ENCODE results near the gene HINT3. TPM values are rescaled to one million over a fixed set of nuclear protein-coding genes. Genes with fewer than 3 reads are reported as not detected.

HINT3 gene
- total RNA-seq, 1 experiment from 2014 or later: 11.7 TPM

DNA sequence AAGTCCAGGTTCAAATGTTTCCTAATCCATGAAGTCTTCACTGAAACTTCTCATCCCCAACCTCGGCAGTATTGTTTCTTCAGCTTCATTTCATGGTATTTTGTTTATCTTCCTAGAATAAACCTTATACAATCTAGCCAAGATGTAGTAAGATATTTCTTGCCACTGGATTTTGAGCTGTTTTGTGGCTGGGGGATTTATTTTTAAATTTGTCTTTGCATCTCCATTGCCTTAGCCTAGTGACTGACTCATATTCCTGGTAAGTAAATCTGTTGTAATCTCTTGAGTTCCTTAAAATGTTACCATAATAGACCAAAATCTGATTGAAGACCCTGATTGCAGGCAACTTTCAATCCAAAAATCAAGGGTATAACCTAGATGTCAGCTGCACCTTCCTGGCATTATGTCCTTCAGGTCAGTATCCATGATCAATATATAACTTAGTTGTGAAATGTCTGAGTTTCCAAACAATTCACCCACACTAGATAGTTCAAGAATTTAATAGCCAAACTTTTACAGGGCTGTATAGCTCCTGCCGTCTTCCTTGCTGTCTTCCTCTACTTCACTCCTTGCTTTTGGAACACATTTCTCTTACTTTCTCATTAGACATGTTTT, 25.1 kb downstream of the HINT3 start:
- Histone ChIP-seq H3K27me3 (ENCODE audit: insufficient read depth, low read length) (no peaks in the 10 kb centered on the region), H3T11ph (ENCODE audit: low read length) (no peak overlapping the region), H3K27ac (ENCODE audit: insufficient read length, low read depth, low read length) (no peak overlapping the region), H3K18ac (ENCODE audit: insufficient read length, low read depth, low read length) (no peak overlapping the region), H3K9me3 (ENCODE audit: control insufficient read depth, low read depth, low read length) (no peaks in the 10 kb centered on the region), H3K79me2 (ENCODE audit: insufficient read depth, low read length) (no peaks in the 10 kb centered on the region; the same call in 1 of the 2 replicates), H4K8ac (replicated peaks; ENCODE audit: insufficient read length, low read depth, low read length) (no peak overlapping the region), H2BK15ac (ENCODE audit: low read depth, low read length) (no peak overlapping the region), H3K79me1 (ENCODE audit: insufficient read depth, low read depth, low read length, poor library complexity, severe bottlenecking) (no peaks in the 10 kb centered on the region), H3K9ac (ENCODE audit: extremely low read depth, insufficient read length, low read length) (no peak overlapping the region), H4K91ac (ENCODE audit: insufficient read length, low read depth, low read length) (no peak overlapping the region), H3K56ac (ENCODE audit: insufficient read length, low read depth, low read length) (no peak overlapping the region), H3K14ac (ENCODE audit: insufficient read depth, low read length) (no peak overlapping the region), H3K23me2 (ENCODE audit: insufficient read length, low read depth, low read length, poor library complexity, severe bottlenecking) (no peaks in the 10 kb centered on the region), H3K4me2 (ENCODE audit: insufficient read depth, insufficient read length, low read length) (no peak overlapping the region), H2AFZ (ENCODE audit: low read length) (no peak overlapping the region), H3K23ac (ENCODE audit: insufficient read length, low read depth, low read length) (no peak overlapping the region), H3K4ac (ENCODE audit: low read depth, low read length) (no peak overlapping the region), H2AK5ac (ENCODE audit: insufficient read length, low read length) (no peak overlapping the region), H2BK120ac (ENCODE audit: low read depth, low read length, poor library complexity, severe bottlenecking) (no peak overlapping the region), H4K20me1 (ENCODE audit: control insufficient read depth, insufficient read depth, insufficient read length) (no peaks in the 10 kb centered on the region), H4K5ac (ENCODE audit: insufficient read length, low read depth, low read length) (no peak overlapping the region), H3K4me1 (ENCODE audit: insufficient read depth, low read length) (no peaks in the 10 kb centered on the region), H2BK20ac (ENCODE audit: low read depth, low read length, poor library complexity, severe bottlenecking) (no peak overlapping the region), H2BK5ac (ENCODE audit: insufficient read length, low read length) (no peak overlapping the region), H2BK12ac (ENCODE audit: insufficient read length, low read depth, low read length) (no peak overlapping the region)
- H3K4me1 Mint-ChIP-seq: no peaks in the 10 kb centered on the region
- no peak overlapping the region for H3K27ac Mint-ChIP-seq
- DNase-seq: no peak
- TF ChIP-seq, protein P1, sequence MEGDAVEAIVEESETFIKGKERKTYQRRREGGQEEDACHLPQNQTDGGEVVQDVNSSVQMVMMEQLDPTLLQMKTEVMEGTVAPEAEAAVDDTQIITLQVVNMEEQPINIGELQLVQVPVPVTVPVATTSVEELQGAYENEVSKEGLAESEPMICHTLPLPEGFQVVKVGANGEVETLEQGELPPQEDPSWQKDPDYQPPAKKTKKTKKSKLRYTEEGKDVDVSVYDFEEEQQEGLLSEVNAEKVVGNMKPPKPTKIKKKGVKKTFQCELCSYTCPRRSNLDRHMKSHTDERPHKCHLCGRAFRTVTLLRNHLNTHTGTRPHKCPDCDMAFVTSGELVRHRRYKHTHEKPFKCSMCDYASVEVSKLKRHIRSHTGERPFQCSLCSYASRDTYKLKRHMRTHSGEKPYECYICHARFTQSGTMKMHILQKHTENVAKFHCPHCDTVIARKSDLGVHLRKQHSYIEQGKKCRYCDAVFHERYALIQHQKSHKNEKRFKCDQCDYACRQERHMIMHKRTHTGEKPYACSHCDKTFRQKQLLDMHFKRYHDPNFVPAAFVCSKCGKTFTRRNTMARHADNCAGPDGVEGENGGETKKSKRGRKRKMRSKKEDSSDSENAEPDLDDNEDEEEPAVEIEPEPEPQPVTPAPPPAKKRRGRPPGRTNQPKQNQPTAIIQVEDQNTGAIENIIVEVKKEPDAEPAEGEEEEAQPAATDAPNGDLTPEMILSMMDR (conservative IDR thresholded peaks at IDR 0.05): no peak
- H3K4me3 Mint-ChIP-seq: no peak overlapping the region
- no peaks in the 10 kb centered on the region for H3K36me3 Mint-ChIP-seq (ENCODE audit: insufficient read depth in 1 of 3, low read depth in 3 of 3)
- no CpG with 5 or more reads among the region's 2 CpGs for WGBS (ENCODE audit: extremely low coverage, insufficient read length, low lambda C conversion rate)
- no peaks in the 10 kb centered on the region for H3K9me3 Mint-ChIP-seq
- H3K27me3 Mint-ChIP-seq (ENCODE audit: low read depth): no peaks in the 10 kb centered on the region

Data from H9 (cell line).